ENCODE data around the gene TKFC.

- TF ChIP-seq CTCF (IDR thresholded peaks at IDR 0.05; ENCODE audit: low read depth, low read length, missing input control) (no peak), JUND (IDR thresholded peaks at IDR 0.05) (no peak), GABPA (IDR thresholded peaks at IDR 0.05 in 1 of 2, conservative IDR thresholded peaks at IDR 0.05 in 1 of 2) (no peak), MAX (IDR thresholded peaks at IDR 0.05) (no peak), EGR1 (IDR thresholded peaks at IDR 0.05; ENCODE audit: low read depth in 2 of 2) (no peak), RAD21 (IDR thresholded peaks at IDR 0.05) (no peak), RXRA (IDR thresholded peaks at IDR 0.05) (no peak), REST (IDR thresholded peaks at IDR 0.05) (no peak), ZBTB33 (IDR thresholded peaks at IDR 0.05) (no peak), TAF1 (conservative IDR thresholded peaks at IDR 0.05) (no peak), YY1 (IDR thresholded peaks at IDR 0.05) (no peak)
Observed at GRCh38 chr11:61325649-61326414, 7.2 kb upstream of the TKFC start.
